Mesothelial cell of epicardium (in vitro differentiated cells): ENCODE results near the gene PLXNB2. TPM values are rescaled to one million over a fixed set of nuclear protein-coding genes. Genes with fewer than 3 reads are reported as not detected.

Experiments used
- DNase-seq, 2 experiments: peaks; one replicate each; pipeline ENCODE4 v3.0.0; 2021; ENCODE audit warnings: low spot score in 2 of 2; ENCODE audit not compliant: unreplicated experiment in 2 of 2
- H3K27ac Mint-ChIP-seq: 2 replicates; pipeline ENCODE4 v1.8.0; 2021; ENCODE audit warnings: mixed read lengths
- H3K27me3 Mint-ChIP-seq: 2 replicates; pipeline ENCODE4 v1.8.0; 2021; ENCODE audit warnings: low read depth, mixed read lengths
- H3K36me3 Mint-ChIP-seq: 2 replicates; pipeline ENCODE4 v1.8.0; 2021; ENCODE audit warnings: mixed read lengths
- H3K4me1 Mint-ChIP-seq: 2 replicates; pipeline ENCODE4 v1.8.0; 2021; ENCODE audit warnings: mixed read lengths
- H3K4me3 Mint-ChIP-seq: 2 replicates; pipeline ENCODE4 v1.8.0; 2021; ENCODE audit warnings: mild to moderate bottlenecking, moderate library complexity, mixed read lengths
- H3K9me3 Mint-ChIP-seq: 2 replicates; pipeline ENCODE4 v1.8.0; 2021; ENCODE audit warnings: mixed read lengths
- CTCF ChIP-seq: fragments of 200-600 bp; sonication (generic); IDR thresholded peaks from one replicate; pipeline ENCODE4 v1.5.0; 2021; ENCODE audit warnings: antibody characterized with exemption; ENCODE audit not compliant: unreplicated experiment
- total RNA-seq: library from RNA; stranded (reverse); gene quantifications from 3 replicates; pipeline ENCODE4 v1.2.1, GENCODE V29; 2021

Gene PLXNB2
- total RNA-seq, 1 donor from 2014 or later = 467 TPM

- Mint-ChIP-seq H3K27ac (no peak overlapping the region), H3K36me3 (no peaks in the 10 kb centered on the region), H3K9me3 (no peaks in the 10 kb centered on the region), H3K27me3 (no peaks in the 10 kb centered on the region), H3K4me3 (no peak overlapping the region), H3K4me1 (peaks cover 5% of the 10 kb centered on the region)
- DNase-seq = no peak
- TF ChIP-seq CTCF = no peak
These were observed 52.3 kb downstream of the PLXNB2 start for GRCh38 chr22:50255099-50255498.

GRCh38 chr22:50253941-50254340, 53.5 kb downstream of the PLXNB2 start:
- DNase-seq = no peak
- no peaks in the 10 kb centered on the region for H3K27me3 Mint-ChIP-seq

GRCh38 chr22:50253046-50253915, 54.2 kb downstream of the PLXNB2 start:
- Mint-ChIP-seq H3K4me3 (no peak overlapping the region), H3K9me3 (no peaks in the 10 kb centered on the region), H3K4me1 (peaks cover 6% of the 10 kb centered on the region), H3K27me3 (no peaks in the 10 kb centered on the region), H3K27ac (no peak overlapping the region), H3K36me3 (no peaks in the 10 kb centered on the region)
- no peak for TF ChIP-seq CTCF
- no peak for DNase-seq

More at GRCh38 chr22:50253941-50254340, 53.5 kb downstream of the PLXNB2 start:
- TF ChIP-seq CTCF = no peak
- H3K36me3 Mint-ChIP-seq = no peaks in the 10 kb centered on the region
- no peak overlapping the region for H3K27ac Mint-ChIP-seq
- H3K4me3 Mint-ChIP-seq = no peak overlapping the region
- H3K9me3 Mint-ChIP-seq = no peaks in the 10 kb centered on the region
- H3K4me1 Mint-ChIP-seq = peaks cover 6% of the 10 kb centered on the region

GRCh38 chr22:50252082-50253045, 55.1 kb downstream of the PLXNB2 start:
- no peaks in the 10 kb centered on the region for H3K36me3 Mint-ChIP-seq
- H3K4me1 Mint-ChIP-seq = peaks cover 8% of the 10 kb centered on the region
- DNase-seq = peak in 1 of 2 experiments; percentile 73
- H3K27ac Mint-ChIP-seq = no peak overlapping the region
- no peaks in the 10 kb centered on the region for H3K9me3 Mint-ChIP-seq
- H3K4me3 Mint-ChIP-seq = peak overlapping the region; percentile 44
- H3K27me3 Mint-ChIP-seq = no peaks in the 10 kb centered on the region
- TF ChIP-seq CTCF = peak; percentile 15

GRCh38 chr22:50251477-50252081, 55.9 kb downstream of the PLXNB2 start:
- Mint-ChIP-seq H3K27me3 (no peaks in the 10 kb centered on the region), H3K4me1 (peaks cover 8% of the 10 kb centered on the region), H3K36me3 (no peaks in the 10 kb centered on the region), H3K27ac (peak overlapping the region; percentile 25), H3K4me3 (peak overlapping the region; percentile 44), H3K9me3 (no peaks in the 10 kb centered on the region)
- no peak for TF ChIP-seq CTCF
- no peak for DNase-seq
